Measurements from ENCODE around the gene HOXA4. TPM values are rescaled to one million over a fixed set of nuclear protein-coding genes. Genes with fewer than 3 reads are reported as not detected.

HOXA4 gene
- total and polyA plus RNA-seq, 2 experiments from 2014 or later, result not detected

GRCh38 chr7:27177795-27178320, 47.3 kb upstream of the HOXA4 start:
- DNase-seq (ENCODE audit: low spot score) (no peak), ATAC-seq (no peak)
- Mint-ChIP-seq H3K36me3 (ENCODE audit: low read depth) (no peaks in the 10 kb centered on the region), H3K4me1 (peaks cover 20% of the 10 kb centered on the region), H3K4me3 (no peak overlapping the region), H3K9me3 (peaks cover 6% of the 10 kb centered on the region; the same call in 1 of the 3 replicates), H3K27ac (no peak overlapping the region), H3K27me3 (ENCODE audit: insufficient read depth, low read depth, poor library complexity) (peaks cover 95% of the 10 kb centered on the region)
- Histone ChIP-seq H3K4me3 (no peak overlapping the region), H3K4me1 (ENCODE audit: insufficient read depth) (peaks cover 34% of the 10 kb centered on the region), H3K27ac (ENCODE audit: low read depth) (no peak overlapping the region), H2AFZ (no peak overlapping the region), H4K20me1 (replicated peaks; ENCODE audit: insufficient read depth) (peaks cover 61% of the 10 kb centered on the region), H3F3A (replicated peaks; ENCODE audit: low read depth) (peaks cover 37% of the 10 kb centered on the region), H3K4me2 (no peak overlapping the region), H3K27me3 (ENCODE audit: insufficient read depth) (peaks cover 100% of the 10 kb centered on the region), H3K9me2 (ENCODE audit: insufficient read depth) (no peaks in the 10 kb centered on the region), H3K36me3 (ENCODE audit: insufficient read depth) (no peaks in the 10 kb centered on the region), H3K79me2 (replicated peaks; ENCODE audit: insufficient read depth) (no peaks in the 10 kb centered on the region)
- TF ChIP-seq EZH2 (IDR thresholded peaks at IDR 0.05; ENCODE audit: low read depth, unreplicated experiment) (peak; percentile 94), ZNF331 (CRISPR knock-in tag; IDR thresholded peaks at IDR 0.05; ENCODE audit: low read depth) (no peak)

GRCh38 chr7:27176962-27177794, 46.6 kb upstream of the HOXA4 start:
- H3K36me3 ChIP-seq (ENCODE audit: insufficient read depth), result no peaks in the 10 kb centered on the region
- H3K27ac Mint-ChIP-seq, result no peak overlapping the region
- H2AFZ ChIP-seq, result no peak overlapping the region
- H3K4me2 ChIP-seq, result no peak overlapping the region
- no peaks in the 10 kb centered on the region for H3K79me2 ChIP-seq (replicated peaks; ENCODE audit: insufficient read depth)
- DNase-seq (ENCODE audit: low spot score) (no peak), ATAC-seq (no peak)
- peaks cover 54% of the 10 kb centered on the region for H4K20me1 ChIP-seq (replicated peaks; ENCODE audit: insufficient read depth)
- no peaks in the 10 kb centered on the region for H3K9me2 ChIP-seq (ENCODE audit: insufficient read depth)
- no peak overlapping the region for H3K27ac ChIP-seq (ENCODE audit: low read depth)
- H3K4me1 ChIP-seq (ENCODE audit: insufficient read depth), result peaks cover 33% of the 10 kb centered on the region
- TF ChIP-seq EZH2 (IDR thresholded peaks at IDR 0.05; ENCODE audit: low read depth, unreplicated experiment), result peak; percentile 54
- no peak for TF ChIP-seq POLR2AphosphoS5 (IDR thresholded peaks at IDR 0.05; ENCODE audit: low read depth)
- no peak for TF ChIP-seq JUNB (IDR thresholded peaks at IDR 0.05; ENCODE audit: unreplicated experiment)
- H3K4me3 ChIP-seq, result no peak overlapping the region
- peaks cover 100% of the 10 kb centered on the region for H3K27me3 ChIP-seq (ENCODE audit: insufficient read depth)
- H3K4me1 Mint-ChIP-seq, result peaks cover 20% of the 10 kb centered on the region
- no peaks in the 10 kb centered on the region; the same call in 2 of the 3 replicates for H3K36me3 Mint-ChIP-seq (ENCODE audit: low read depth)
- peaks cover 37% of the 10 kb centered on the region for H3F3A ChIP-seq (replicated peaks; ENCODE audit: low read depth)
- H3K9me3 Mint-ChIP-seq, result peaks cover 2% of the 10 kb centered on the region; the same call in 1 of the 3 replicates
- peaks cover 95% of the 10 kb centered on the region for H3K27me3 Mint-ChIP-seq (ENCODE audit: insufficient read depth, low read depth, poor library complexity)
- no peak overlapping the region for H3K4me3 Mint-ChIP-seq

GRCh38 chr7:27176524-27176845, 45.9 kb upstream of the HOXA4 start:
- peaks cover 100% of the 10 kb centered on the region for H3K27me3 ChIP-seq (ENCODE audit: insufficient read depth)
- H3K79me2 ChIP-seq (replicated peaks; ENCODE audit: insufficient read depth), result no peaks in the 10 kb centered on the region
- no peaks in the 10 kb centered on the region for H3K9me2 ChIP-seq (ENCODE audit: insufficient read depth)
- H3K4me3 ChIP-seq, result no peak overlapping the region
- Mint-ChIP-seq H3K9me3 (peaks cover 8% of the 10 kb centered on the region; the same call in 2 of the 3 replicates), H3K36me3 (ENCODE audit: low read depth) (no peaks in the 10 kb centered on the region; the same call in 2 of the 3 replicates), H3K4me3 (no peak overlapping the region), H3K4me1 (peaks cover 22% of the 10 kb centered on the region), H3K27me3 (ENCODE audit: insufficient read depth, low read depth, poor library complexity) (peaks cover 95% of the 10 kb centered on the region), H3K27ac (no peak overlapping the region)
- H3F3A ChIP-seq (replicated peaks; ENCODE audit: low read depth), result peaks cover 42% of the 10 kb centered on the region
- peaks cover 52% of the 10 kb centered on the region for H4K20me1 ChIP-seq (replicated peaks; ENCODE audit: insufficient read depth)
- DNase-seq (ENCODE audit: low spot score), result no peak
- peaks cover 36% of the 10 kb centered on the region for H3K4me1 ChIP-seq (ENCODE audit: insufficient read depth)
- no peak for ATAC-seq
- no peak overlapping the region for H3K4me2 ChIP-seq
- no peak overlapping the region for H3K27ac ChIP-seq (ENCODE audit: low read depth)
- H2AFZ ChIP-seq, result no peak overlapping the region
- no peaks in the 10 kb centered on the region for H3K36me3 ChIP-seq (ENCODE audit: insufficient read depth)
- no peak for TF ChIP-seq EZH2phosphoT487 (IDR thresholded peaks at IDR 0.05; ENCODE audit: unreplicated experiment)
- TF ChIP-seq CTCF (conservative IDR thresholded peaks at IDR 0.05; ENCODE audit: low read depth in 2 of 2), result no peak
- TF ChIP-seq EZH2 (IDR thresholded peaks at IDR 0.05; ENCODE audit: low read depth, unreplicated experiment), result no peak
- TF ChIP-seq ZNF114 (CRISPR knock-in tag; IDR thresholded peaks at IDR 0.05), result no peak
- TF ChIP-seq REST (IDR thresholded peaks at IDR 0.05; ENCODE audit: unreplicated experiment), result no peak
- no peak for TF ChIP-seq CREB1 (CRISPR knock-in tag; IDR thresholded peaks at IDR 0.05; ENCODE audit: low read depth)
- no peak for TF ChIP-seq NANOG (IDR thresholded peaks at IDR 0.05; ENCODE audit: borderline replicate concordance)
- no peak for TF ChIP-seq JUNB (IDR thresholded peaks at IDR 0.05; ENCODE audit: unreplicated experiment)
- TF ChIP-seq POLR2AphosphoS5 (IDR thresholded peaks at IDR 0.05; ENCODE audit: low read depth), result no peak

Measured in GM23338 (cell line).